CD1c-positive myeloid dendritic cell (primary cell): ENCODE measurements around the gene NPY5R.

Experiments
- DNase-seq: peaks from one replicate; pipeline ENCODE4 v3.0.0-alpha.2; 2016; ENCODE audit errors: extremely low spot score

Gene NPY5R

DNA sequence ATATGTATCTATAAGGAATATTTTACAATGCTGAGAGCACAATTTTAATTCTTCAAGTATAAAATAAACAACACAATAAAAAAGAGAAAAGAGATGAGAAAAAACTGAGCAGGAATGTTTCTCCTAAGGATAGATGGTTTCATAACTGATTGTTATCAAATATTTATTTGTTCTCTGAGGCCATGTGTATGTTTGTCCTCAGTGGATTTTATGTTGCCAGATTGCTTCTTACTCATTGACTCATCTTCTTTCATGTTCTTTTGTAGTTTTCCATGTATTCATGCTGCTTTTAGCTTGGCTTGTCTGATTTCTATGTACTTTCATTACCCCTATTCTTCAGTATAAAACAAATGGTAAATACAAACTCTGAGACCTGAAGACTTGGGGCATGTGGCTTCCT lies 41.2 kb downstream of the NPY5R start:
- DNase-seq, result no peak

DNA sequence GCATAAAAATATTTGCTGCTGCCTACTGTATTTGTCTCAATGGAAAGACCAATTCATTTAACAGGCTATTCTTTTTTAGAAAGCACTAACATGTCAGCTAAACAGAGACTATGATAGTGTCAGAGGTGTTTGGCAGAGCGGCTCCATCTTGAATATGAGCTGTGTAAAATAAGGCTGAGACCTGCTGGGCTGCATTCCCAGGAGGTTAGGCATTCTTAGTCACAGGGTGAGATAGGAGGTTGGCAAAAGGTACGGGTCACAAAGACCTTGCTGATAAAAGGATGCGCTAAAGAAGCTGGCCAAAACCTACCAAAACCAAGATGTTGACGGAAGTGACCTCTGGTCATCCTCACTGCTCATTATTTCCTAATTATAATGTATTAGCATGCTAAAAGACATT lies 41.8 kb downstream of the NPY5R start:
- DNase-seq, result no peak

DNA sequence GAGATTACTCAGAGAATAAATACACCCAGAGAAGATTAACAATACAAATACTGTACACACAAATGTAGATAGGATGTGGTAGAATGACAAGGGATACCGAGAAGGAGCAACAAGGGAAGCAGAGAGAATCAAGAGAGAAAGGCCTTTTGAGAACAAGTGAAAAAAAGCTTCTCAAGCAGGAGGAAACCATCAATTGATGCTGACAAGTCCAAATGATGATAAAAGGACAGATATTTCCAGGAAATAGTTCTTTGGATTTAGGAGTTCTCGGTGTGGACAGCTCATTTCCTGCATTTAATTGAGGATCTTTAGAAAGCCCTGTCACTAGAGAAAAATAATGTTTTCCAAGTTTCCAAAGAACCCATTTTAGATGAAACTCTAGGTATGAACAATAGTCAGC lies 48.1 kb downstream of the NPY5R start:
- no peak for DNase-seq

GRCh38 chr4:163392328-163392727 lies 48.6 kb downstream of the NPY5R start:
- DNase-seq, result no peak

- no peak for DNase-seq
Observed at GRCh38 chr4:163393471-163393870, 49.8 kb downstream of the NPY5R start.

DNA sequence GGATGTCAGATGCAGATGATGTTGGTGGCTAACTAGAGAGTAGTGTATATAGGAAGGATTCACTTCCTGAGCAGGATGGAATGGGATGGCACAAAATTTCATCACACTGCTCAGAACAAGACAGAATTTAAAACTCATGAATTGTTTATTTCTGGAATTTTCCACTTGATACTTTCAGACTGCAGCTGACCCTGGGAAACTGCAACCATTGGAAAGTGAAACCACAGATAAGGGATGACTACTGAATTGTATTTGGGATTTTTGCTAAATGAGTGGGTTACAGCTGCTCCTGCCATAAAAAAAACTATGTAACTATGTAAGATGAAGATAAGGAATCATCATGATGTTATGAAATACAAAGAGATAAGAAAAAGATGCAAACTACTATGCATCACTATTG lies 51.4 kb downstream of the NPY5R start:
- no peak for DNase-seq

- DNase-seq, result no peak
Observed at GRCh38 chr4:163395758-163396157, 52.1 kb downstream of the NPY5R start.

- no peak for DNase-seq
Observed at GRCh38 chr4:163398238-163398637, 54.5 kb downstream of the NPY5R start.

DNA sequence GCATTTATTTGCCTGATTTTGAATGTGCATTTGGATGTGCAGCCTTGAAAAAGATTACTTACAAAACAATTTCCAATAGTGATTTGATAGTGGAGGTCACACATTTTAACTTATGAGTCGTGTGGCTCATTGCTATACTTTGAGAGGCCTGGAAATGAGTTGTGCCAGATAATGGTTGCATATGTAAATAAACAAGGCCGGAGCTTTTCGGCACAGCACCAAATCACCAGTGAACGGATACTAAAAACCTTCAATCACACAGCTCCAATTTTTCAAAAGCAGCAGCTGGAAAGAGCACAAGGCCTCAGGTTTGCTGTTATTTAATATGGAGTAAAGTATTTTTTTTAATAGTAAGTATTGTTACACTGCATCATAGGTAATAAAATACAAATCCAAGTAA lies 57.2 kb downstream of the NPY5R start:
- no peak for DNase-seq
